GM12891 (cell line): ENCODE measurements around the gene SMCO4.

Experiments
- PAX5 ChIP-seq: IDR thresholded peaks from 2 replicates; pipeline ENCODE4 v1.6.1; 2011; ENCODE audit warnings: low read length, moderate library complexity, mild to moderate bottlenecking; ENCODE audit not compliant: insufficient read depth, severe bottlenecking
- POLR2A ChIP-seq: IDR thresholded peaks from 2 replicates; pipeline ENCODE4 v1.6.1; 2011; ENCODE audit warnings: low read depth, low read length, control low read depth
- POLR2AphosphoS5 ChIP-seq: IDR thresholded peaks from 2 replicates; pipeline ENCODE4 v1.6.1; 2011; ENCODE audit warnings: low read depth, low read length, control low read depth
- SPI1 ChIP-seq: IDR thresholded peaks from 2 replicates; pipeline ENCODE4 v1.6.1; 2011; ENCODE audit warnings: low read depth, low read length, control low read depth
- TAF1 ChIP-seq: IDR thresholded peaks from 2 replicates; pipeline ENCODE4 v1.6.1; 2011; ENCODE audit warnings: low read depth, low read length, control low read depth

DNA sequence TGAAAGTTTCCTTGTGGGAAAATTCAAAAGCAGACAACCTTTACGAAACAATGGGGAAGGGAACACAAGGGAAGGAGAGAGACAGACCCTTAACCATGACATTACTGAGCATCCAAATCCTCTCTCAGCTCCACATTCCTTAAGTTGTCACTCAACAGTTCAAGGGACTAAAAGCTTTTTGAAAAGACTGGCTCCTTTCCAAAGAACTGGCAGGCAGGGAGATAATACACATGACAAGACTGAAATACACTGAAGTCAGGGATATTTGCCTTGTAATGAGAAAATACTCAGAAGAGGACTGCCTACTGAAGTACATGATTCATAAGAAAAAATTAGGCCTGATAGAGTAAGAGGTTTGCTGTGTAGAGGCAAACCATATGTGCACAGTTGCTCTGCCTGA, 69.1 kb downstream of the SMCO4 start:
- TF ChIP-seq POLR2A (no peak), TAF1 (no peak), POLR2AphosphoS5 (no peak), SPI1 (no peak), PAX5 (no peak)
